Activated T-cell treated with anti-CD3 and anti-CD28 coated beads for 1 hour (primary cell): ENCODE results near the gene GPR161.
A peak's percentile ranks its signal among the peaks of the same experiment; 100 is the strongest.
"Not testable (repeated sequence)": the region's sequence is repeated elsewhere in the genome, so short reads cannot be mapped to it uniquely, and the experiment has no call there.

Source experiments
- DNase-seq: peaks from one replicate; pipeline ENCODE4 v3.0.0-alpha.2; 2020; ENCODE audit warnings: low read depth

The GPR161 gene

DNA sequence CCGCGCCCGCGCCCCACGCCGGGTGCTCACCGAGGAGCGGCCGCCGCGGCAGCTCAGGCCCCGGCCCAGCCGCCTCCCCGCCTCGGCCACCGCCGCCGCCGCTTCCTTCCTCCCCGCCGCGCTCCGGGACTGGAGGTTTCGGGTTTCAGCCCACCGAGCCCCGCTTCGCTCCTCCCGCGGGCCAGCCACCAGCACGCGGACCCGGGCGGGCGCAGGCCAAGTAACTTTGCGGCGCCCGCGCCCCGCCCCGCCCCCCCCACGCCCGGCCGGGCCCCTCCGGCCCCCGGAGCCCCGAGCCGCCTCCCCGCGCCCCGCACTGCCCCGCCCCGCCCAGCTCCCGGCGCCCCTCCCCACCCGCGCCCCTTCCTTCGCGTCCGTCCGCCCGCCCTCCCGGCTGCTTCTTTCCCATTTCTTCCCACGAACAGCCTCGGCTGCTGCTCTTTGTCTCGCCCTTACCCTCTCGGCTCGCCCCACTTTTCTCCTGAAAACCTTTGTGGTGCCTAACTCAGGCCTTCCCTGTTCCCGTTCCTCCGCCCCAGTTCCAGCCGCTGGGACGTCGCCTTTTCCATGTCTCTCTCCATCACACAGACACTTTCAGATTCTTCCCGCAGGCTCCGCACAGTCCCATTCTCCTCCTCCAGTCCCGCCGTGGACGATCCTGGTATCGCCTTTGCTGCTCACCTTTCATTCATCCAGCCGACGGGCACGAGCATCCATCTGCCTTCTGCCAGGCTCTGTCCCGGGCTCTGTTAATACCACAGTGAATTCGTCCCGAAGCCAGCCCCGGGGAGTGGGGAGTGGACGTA lies at the start of gene GPR161:
GPR161 (minus strand) TSS at position 222 of the 806 bp plus-strand sequence. CDS start 32,080 bp downstream, outside the sequence.
- DNase-seq, result no peak

GRCh38 chr1:168181063-168181720 lies 44.5 kb upstream of the GPR161 start:
- DNase-seq, result not testable (repeated sequence)

GRCh38 chr1:168180148-168180524 lies 43.4 kb upstream of the GPR161 start:
- no peak for DNase-seq

DNA sequence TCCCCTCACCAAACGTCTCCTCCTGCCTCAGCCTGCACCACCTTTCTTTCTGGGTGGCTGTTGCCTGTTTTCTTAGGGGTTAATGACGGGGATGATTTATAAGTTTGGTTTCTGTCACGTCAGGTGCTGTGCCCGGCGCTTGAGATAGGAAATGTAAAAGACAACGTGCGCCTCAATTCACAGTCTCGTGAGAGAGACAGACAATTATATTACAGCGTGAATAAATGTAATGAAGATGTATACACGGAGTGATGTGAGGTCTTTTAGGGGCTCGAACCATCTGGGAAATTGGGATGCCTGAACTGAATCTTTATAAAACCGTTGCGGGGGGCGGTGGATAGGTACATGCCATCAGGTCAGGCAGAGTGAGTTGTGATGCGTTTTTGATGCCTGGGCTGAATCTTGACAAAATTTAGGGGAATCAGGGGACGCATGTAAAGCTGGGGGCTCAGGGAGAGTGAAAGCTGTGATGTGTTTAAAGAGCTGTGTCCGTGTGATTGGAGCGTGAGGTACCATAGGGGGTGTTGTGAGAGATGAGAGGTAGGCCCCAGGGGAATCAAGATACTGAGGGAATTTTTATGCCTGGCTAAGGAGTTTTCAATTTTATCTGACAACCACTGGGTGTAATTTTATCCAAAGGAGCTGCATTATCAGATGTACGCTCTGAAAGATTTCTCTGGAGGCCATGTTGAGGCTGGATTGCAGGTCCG lies 42.9 kb upstream of the GPR161 start:
- DNase-seq, result no peak

- peak; percentile 90 for DNase-seq
Observed at GRCh38 chr1:168178638-168179437, 42.1 kb upstream of the GPR161 start, which contains the start of gene TIPRL. Gene TIPRL, plus strand, starts transcription at chr1:168178962. Its CDS starts 116 bp downstream, at chr1:168179078.

- DNase-seq, result no peak
Observed at GRCh38 chr1:168178227-168178637, 41.5 kb upstream of the GPR161 start.

- DNase-seq, result no peak
Observed at GRCh38 chr1:168172250-168172915, 35.7 kb upstream of the GPR161 start.

DNA sequence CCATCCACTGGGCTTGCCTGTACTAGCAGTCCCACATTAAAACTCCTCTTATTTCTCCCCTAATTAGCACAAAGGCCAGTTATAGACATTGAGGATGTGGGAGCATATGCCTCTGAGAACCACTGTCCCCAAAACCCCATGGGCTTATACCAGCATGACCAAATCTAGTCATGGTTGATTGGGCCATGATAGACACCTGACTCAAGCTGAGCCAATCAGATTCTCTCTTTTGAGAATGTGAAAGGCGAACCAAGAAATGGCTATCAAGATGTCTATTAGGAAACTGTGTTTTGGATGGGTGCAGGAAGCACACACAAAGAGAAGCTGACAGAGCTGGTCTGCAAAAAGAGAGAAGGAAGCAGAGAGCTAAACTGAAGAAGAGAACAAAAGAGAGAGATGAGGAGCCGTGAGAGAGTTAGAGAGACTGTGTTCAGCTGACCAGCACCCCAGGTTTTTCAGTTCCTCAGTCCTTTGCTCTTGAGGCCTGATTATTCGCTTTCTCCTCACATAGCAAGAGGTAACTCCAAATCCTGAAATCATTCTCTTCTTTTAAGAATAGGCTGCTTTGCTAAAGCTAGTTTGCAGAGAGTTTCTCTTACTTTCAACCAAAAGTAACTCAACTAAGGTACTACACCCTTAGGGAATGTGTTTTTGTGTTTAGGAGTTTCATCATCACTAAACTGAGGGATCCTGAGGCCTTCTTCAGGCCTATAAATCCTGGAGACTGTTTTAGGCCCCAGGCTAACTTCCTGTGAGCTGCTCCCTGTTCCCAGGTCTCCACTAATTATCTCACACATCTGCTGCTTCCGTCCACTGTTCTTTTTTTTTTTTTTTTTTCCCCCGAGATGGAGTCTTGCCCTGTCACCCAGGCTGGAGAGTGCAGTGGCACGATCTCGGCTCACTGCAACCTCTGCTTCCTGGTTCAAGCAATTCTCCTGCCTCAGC lies 34.1 kb upstream of the GPR161 start:
- no peak for DNase-seq

GRCh38 chr1:168167806-168168205 lies 31.1 kb upstream of the GPR161 start:
- no peak for DNase-seq

- DNase-seq, result no peak
Observed at GRCh38 chr1:168164771-168165170, 28.0 kb upstream of the GPR161 start.

DNA sequence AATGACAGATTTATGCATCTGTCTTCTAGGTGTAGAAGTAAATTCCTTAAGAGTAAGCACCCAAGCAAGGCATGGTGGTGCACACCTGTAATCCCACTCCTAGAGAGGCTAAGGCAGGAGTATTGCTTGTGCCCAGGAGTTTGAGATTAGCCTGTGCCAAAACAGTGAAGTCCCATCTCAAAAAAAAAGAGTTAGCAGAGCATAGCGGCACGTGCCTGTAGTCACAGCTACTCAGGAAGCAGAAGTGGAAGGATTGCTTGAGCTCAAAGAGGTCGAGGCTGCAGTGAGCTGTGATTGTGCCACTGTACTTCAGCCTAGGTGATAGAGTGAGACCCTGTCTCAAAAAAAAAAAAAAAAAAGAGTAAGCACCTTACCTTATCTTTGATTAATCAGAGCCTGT lies 26.9 kb upstream of the GPR161 start:
- DNase-seq, result no peak

GRCh38 chr1:168161459-168161858 lies 24.7 kb upstream of the GPR161 start:
- DNase-seq, result no peak

DNA sequence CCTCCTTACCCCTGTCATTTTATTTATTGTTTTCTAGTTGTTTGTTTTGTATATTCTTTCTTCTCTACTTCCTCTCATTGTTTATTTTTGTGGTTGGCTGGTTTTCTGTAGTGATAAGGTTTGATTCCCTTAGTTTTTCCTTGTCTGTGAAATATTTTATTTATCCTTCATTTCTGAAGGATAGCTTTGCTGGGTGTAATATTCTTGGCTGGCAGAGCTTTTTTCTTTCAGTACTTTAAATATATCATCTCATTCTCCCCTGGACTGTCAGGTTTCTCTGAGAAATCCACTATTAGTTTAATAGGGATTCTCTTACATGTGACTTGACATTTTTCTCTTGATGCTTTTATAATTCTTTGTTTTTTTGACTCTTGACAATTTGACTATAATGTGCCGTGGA lies 23.2 kb upstream of the GPR161 start:
- DNase-seq, result no peak

DNA sequence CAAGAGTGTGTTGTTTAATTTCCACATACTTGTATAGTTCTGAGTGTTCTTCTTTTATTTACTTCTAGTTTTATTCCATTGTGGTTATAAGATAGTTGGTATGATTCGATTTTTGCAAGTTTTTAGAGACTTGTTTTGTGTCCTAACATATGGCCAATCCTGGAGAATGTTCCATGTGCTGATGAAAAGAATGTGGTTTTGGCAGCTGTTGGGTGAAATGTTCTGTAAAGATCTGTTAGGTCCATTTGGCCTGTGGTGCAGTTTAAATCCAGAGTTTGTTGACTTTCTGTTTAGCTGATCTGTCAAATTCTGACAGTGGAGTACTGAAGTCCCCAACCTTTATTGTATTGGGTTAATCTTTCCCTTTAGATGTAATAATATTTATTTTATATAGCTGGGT lies 22.5 kb upstream of the GPR161 start:
- DNase-seq, result no peak

DNA sequence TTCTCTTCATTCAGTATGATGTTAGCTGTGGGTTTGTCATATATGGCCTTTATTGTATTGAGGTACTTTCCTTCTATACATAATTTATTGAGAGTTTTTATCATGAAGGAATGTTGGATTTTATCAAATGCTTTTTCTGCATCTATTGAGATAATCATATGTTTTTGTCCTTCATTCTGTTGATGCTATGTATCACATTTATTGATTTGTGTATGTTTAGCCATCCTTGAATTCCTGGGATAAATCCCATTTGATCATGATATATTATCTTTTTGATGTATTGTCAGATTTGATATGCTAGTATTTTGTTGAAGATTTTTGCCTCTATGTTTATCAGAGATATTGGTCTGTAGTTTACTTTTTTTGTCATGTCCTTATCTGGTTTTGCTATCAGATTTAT lies 20.9 kb upstream of the GPR161 start:
- no peak for DNase-seq

DNA sequence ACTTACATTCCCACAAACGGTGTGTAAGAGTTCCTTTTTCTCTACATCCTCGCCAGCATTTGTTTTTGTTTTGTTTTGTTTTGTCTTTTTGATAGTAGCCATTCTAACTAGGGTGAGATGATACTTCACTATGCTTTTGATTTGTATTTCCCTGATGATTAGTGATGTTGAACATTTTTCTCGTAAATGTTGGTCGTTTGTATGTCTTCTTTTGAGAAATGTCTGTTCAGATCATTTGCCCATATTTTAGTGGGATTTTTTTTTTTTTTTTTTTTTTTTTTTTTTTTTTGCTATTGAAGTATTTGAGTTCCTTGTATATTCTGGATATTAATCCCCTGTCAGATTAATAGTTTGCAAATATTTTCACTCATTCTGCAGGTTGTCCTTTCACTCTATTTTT lies 19.2 kb upstream of the GPR161 start:
- no peak for DNase-seq

GRCh38 chr1:168154707-168155106 lies 18.0 kb upstream of the GPR161 start:
- DNase-seq, result not testable (repeated sequence)

- DNase-seq, result no peak
Observed at GRCh38 chr1:168151935-168152334, 15.2 kb upstream of the GPR161 start.

DNA sequence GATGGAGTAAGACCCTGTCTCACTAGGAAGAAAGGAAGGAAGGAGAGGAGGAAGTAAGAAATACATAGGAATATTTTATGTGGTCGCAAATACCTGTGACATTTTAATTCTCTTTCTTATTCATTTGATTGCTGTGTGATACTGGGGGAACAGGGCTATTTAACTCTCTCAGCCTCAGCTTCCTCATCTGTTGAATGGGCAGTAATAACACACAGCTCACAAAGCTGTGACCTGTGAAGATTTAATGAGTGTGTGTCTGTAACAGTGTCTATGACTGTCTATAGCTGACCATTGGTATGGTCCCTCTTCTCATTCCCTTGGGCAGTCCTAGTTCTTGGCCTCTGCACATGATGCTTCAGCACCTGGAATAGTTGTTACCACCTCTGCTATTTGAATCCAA lies 13.6 kb upstream of the GPR161 start:
- DNase-seq, result no peak

DNA sequence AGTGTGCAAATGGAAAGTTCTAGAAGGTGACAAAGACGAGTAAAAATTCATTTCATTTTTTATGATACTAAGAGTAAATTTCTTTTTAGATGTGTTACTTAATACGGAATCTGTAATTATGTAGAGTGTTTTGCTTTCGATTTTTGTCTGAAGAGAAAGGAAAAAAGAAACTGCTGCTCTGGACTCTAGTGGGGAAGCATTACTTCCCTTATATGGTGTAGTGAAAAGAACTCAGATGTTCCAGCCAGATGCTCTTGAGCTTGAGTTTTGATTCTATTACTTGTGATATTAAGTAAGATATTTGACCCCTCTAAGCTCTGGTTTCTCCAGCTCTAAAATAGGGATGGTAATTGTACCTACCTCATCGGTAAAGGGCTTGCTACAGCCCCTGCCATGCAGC lies 12.2 kb upstream of the GPR161 start:
- no peak for DNase-seq
